ENCODE results near the gene BSPRY. TPM values are rescaled to one million over a fixed set of nuclear protein-coding genes. Genes with fewer than 3 reads are reported as not detected.

BSPRY gene
- total RNA-seq, 1 donor from 2014 or later = 8.4 TPM

DNA sequence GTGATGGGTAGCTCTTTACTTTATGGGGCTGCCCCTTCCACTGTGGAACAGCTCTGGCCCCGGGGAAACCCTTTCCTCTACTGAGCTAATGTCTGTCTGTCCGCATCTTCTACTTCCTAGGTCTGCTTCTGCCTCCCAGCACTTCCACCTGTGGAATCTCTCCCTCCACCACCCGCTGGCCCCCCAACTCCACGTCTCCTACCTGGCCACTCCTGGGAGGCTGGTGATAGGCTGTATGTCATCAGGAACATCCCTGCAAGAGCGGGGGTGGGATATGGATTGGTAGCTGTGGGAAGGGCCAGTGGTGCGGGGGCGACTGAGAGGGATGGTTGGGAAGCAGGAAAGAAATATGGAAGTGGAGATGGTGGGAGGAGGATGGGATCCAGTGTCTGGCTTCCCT lies 42.6 kb downstream of the BSPRY start:
- H3K27ac ChIP-seq = no peak overlapping the region
- TF ChIP-seq, protein P1, sequence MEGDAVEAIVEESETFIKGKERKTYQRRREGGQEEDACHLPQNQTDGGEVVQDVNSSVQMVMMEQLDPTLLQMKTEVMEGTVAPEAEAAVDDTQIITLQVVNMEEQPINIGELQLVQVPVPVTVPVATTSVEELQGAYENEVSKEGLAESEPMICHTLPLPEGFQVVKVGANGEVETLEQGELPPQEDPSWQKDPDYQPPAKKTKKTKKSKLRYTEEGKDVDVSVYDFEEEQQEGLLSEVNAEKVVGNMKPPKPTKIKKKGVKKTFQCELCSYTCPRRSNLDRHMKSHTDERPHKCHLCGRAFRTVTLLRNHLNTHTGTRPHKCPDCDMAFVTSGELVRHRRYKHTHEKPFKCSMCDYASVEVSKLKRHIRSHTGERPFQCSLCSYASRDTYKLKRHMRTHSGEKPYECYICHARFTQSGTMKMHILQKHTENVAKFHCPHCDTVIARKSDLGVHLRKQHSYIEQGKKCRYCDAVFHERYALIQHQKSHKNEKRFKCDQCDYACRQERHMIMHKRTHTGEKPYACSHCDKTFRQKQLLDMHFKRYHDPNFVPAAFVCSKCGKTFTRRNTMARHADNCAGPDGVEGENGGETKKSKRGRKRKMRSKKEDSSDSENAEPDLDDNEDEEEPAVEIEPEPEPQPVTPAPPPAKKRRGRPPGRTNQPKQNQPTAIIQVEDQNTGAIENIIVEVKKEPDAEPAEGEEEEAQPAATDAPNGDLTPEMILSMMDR (IDR thresholded peaks at IDR 0.05) = no peak
- H3K4me3 ChIP-seq = no peak overlapping the region
- H3K9me3 ChIP-seq = no peaks in the 10 kb centered on the region
- H3K27me3 ChIP-seq (ENCODE audit: low read depth) = no peaks in the 10 kb centered on the region
- H3K4me1 ChIP-seq = no peaks in the 10 kb centered on the region
- H3K36me3 ChIP-seq = peaks cover 76% of the 10 kb centered on the region
- ATAC-seq (no peak), DNase-seq (no peak)
- intact Hi-C loops (cut with DNase I) = no loop called here

DNA sequence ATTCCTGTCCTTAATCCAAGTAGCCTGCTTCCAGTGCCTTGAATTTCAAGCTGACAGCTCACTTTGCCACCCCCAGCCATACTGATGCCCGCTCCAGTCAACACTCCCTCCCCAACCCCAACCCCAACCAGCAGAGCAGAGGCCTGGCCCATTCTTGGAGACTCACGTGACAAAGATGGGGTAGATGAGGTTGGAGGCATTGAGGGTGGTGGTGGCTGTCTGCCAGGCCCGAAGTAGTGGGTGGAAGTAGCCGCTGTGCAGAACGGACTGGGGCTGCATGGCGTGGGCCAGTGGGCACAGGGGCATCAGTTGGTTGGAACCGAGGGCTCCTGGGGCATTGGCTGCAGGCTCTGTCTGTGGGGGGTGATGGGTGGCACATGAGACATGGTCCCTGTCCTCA lies 43.9 kb downstream of the BSPRY start:
- Histone ChIP-seq H3K4me1 (peaks cover 3% of the 10 kb centered on the region), H3K36me3 (peaks cover 62% of the 10 kb centered on the region), H3K27me3 (ENCODE audit: low read depth) (no peaks in the 10 kb centered on the region), H3K4me3 (no peak overlapping the region), H3K9me3 (no peaks in the 10 kb centered on the region), H3K27ac (no peak overlapping the region)
- TF ChIP-seq, protein P1 (IDR thresholded peaks at IDR 0.05) = no peak
- no peak for ATAC-seq
- intact Hi-C loops (cut with DNase I) = no loop called here
- DNase-seq = no peak

DNA sequence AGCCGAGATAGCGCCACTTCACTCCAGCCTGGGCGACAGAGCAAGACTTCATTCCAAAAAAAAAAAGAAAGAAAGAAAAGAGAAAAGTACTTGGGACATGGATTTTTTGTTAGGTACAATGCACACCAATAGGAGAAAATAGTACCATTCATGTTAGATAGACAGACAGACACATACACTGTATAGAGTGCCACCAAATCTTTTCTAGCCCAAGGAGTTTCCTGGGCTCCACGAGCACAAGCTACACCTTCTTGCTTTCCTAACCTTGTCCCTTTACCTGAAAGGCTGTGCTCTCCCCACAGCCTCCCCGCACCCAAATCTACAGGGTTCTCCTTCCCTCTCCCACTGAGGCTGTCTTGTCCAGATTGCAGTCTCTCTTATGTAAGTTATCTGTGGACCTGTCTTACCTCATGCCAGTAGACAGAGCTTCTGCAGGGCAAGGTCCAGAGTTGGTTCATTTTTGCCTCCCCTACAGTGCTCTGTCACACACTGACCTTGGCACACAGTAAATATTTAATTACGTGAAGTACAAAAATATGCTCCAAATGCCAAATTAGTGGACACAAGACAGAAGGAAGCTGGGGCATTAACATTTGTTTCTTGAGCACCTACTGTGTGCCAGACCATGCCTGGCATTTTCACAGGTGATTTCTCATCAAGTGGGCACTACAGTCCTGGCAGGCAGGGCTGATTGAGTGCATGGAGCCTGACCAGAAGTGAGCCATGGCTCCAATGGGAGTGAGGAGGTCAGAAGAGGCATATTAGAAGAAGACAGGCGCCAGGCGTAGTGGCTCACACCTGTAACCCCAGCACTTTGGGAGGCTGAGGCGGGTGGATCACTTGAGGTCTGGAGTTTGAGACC lies 45.9 kb downstream of the BSPRY start:
- H3K9me3 ChIP-seq = no peaks in the 10 kb centered on the region
- no peak overlapping the region for H3K27ac ChIP-seq
- H3K27me3 ChIP-seq (ENCODE audit: low read depth) = no peaks in the 10 kb centered on the region
- peaks cover 42% of the 10 kb centered on the region for H3K36me3 ChIP-seq
- intact Hi-C loops (cut with DNase I) = no loop called here
- no peak for ATAC-seq
- no peak overlapping the region for H3K4me3 ChIP-seq
- DNase-seq = no peak
- TF ChIP-seq, protein P1 (IDR thresholded peaks at IDR 0.05) = no peak
- H3K4me1 ChIP-seq = peaks cover 21% of the 10 kb centered on the region

DNA sequence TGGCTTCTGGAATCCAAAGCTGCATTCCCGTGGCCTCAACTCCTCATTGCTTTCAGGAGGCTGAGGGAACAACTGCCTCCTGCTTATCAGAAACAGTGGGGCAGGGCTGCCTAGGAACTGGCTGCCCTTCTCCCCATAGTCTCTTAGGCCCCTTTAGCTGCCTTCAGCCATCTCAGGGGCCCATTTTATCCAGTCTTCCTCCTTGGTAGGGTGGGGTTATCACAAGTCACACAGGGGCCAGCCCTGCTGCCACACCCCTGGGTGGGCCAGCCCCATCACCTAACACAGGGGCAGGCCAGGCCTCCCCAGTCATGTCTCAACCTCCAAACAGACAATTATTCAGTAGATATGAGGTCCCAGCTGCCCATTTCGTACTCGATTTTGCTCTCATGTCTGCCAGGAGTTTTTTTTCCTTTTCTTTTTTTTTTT lies 47.9 kb downstream of the BSPRY start:
- Histone ChIP-seq H3K4me1 (peaks cover 26% of the 10 kb centered on the region), H3K36me3 (peaks cover 23% of the 10 kb centered on the region), H3K27ac (no peak overlapping the region), H3K9me3 (no peaks in the 10 kb centered on the region), H3K4me3 (no peak overlapping the region), H3K27me3 (ENCODE audit: low read depth) (no peaks in the 10 kb centered on the region)
- intact Hi-C loops (cut with DNase I) = no loop called here
- ATAC-seq (no peak), DNase-seq (no peak)
- TF ChIP-seq, protein P1 (IDR thresholded peaks at IDR 0.05) = no peak

DNA sequence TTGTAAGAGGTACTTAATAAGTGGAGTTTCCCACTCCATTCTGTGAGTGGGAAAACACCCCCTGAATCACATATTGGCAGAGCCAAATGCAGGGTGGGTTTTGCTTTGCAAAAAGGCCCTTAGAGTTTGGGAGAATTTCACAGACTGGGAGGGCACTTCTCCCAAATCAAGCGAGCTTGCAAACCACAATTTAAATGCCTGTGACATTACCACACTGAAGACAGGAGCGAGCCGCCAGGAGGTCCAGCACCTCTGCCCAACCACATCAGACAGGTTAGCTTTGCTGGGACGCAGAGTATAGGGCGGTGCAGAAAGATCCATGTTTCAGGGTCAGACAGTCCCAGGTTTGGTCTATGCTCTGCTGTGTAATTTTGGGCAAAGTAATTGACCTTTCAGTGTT lies 49.5 kb downstream of the BSPRY start:
- Histone ChIP-seq H3K27me3 (ENCODE audit: low read depth) (no peaks in the 10 kb centered on the region), H3K27ac (no peak overlapping the region), H3K4me3 (no peak overlapping the region), H3K36me3 (peaks cover 7% of the 10 kb centered on the region), H3K9me3 (no peaks in the 10 kb centered on the region), H3K4me1 (peaks cover 26% of the 10 kb centered on the region)
- no peak for DNase-seq
- ATAC-seq = no peak
- TF ChIP-seq, protein P1 (IDR thresholded peaks at IDR 0.05) = no peak
- intact Hi-C loops (cut with DNase I) = no loop called here

All from lower lobe of right lung (tissue), 2 donors.